WTC11 (cell line): ENCODE results near the gene CD22. TPM values are rescaled to one million over a fixed set of nuclear protein-coding genes. Genes with fewer than 3 reads are reported as not detected.

ENCODE experiments used
- ATAC-seq: fragments of 200-7000 bp; cut with Tn5 transposase; 2 replicates; pipeline ENCODE4 v1.10.0; 2021; ENCODE audit warnings: mild to moderate bottlenecking, moderate library complexity
- CTCF ChIA-PET: fragments of 300-600 bp; sonication (Branson Sonifier 250); formaldehyde crosslinking; loops from one replicate; lab custom pipeline; 2021; ENCODE audit warnings: antibody characterized with exemption; lab: Charles Lee
- POLR2A ChIA-PET: fragments of 350-600 bp; sonication (Branson Sonifier 250); formaldehyde crosslinking; loops from one replicate; lab custom pipeline; 2021; ENCODE audit warnings: antibody characterized with exemption; lab: Charles Lee
- DNase-seq: peaks from one replicate; pipeline ENCODE4 v3.0.0; 2021; ENCODE audit warnings: low spot score
- H3K27ac Mint-ChIP-seq: 2 replicates; pipeline ENCODE4 v1.8.0; 2021; ENCODE audit warnings: mixed read lengths
- H3K27me3 Mint-ChIP-seq: 2 replicates; pipeline ENCODE4 v1.8.0; 2021; ENCODE audit warnings: low read depth, mild to moderate bottlenecking, moderate library complexity, mixed read lengths
- H3K36me3 Mint-ChIP-seq: 2 replicates; pipeline ENCODE4 v1.8.0; 2021; ENCODE audit warnings: mixed read lengths
- H3K4me1 Mint-ChIP-seq: 2 replicates; pipeline ENCODE4 v1.8.0; 2022; ENCODE audit warnings: mixed read lengths
- H3K4me3 Mint-ChIP-seq: 2 replicates; pipeline ENCODE4 v1.8.0; 2021; ENCODE audit warnings: mild to moderate bottlenecking, moderate library complexity, mixed read lengths
- H3K9me3 Mint-ChIP-seq: 2 replicates; pipeline ENCODE4 v1.8.0; 2021; ENCODE audit warnings: mixed read lengths
- ETV6 ChIP-seq: sonication (generic); formaldehyde crosslinking; IDR thresholded peaks from 2 replicates; pipeline ENCODE4 v1.8.1; 2022; ENCODE audit warnings: mild to moderate bottlenecking, missing genetic modification reagents
- GTF2I ChIP-seq: fragments of 250-450 bp; sonication (Bioruptor Pico); conservative IDR thresholded peaks from 2 replicates; pipeline ENCODE4 v1.4.0; 2021; ENCODE audit warnings: mild to moderate bottlenecking
- JUN ChIP-seq: sonication (generic); formaldehyde crosslinking; IDR thresholded peaks from 2 replicates; pipeline ENCODE4 v1.8.0; 2023; ENCODE audit warnings: mild to moderate bottlenecking, missing genetic modification reagents
- MYBL2 ChIP-seq: sonication (generic); formaldehyde crosslinking; IDR thresholded peaks from 2 replicates; pipeline ENCODE4 v1.8.1; 2023; ENCODE audit warnings: mild to moderate bottlenecking, moderate library complexity, missing genetic modification reagents
- OVOL2 ChIP-seq: fragments of 250-450 bp; sonication (Bioruptor Pico); IDR thresholded peaks from 2 replicates; pipeline ENCODE4 v1.9.0; 2021; ENCODE audit warnings: mild to moderate bottlenecking, borderline replicate concordance
- TCF7 ChIP-seq: sonication (generic); formaldehyde crosslinking; IDR thresholded peaks from 2 replicates; pipeline ENCODE4 v1.8.0; 2022; ENCODE audit warnings: mild to moderate bottlenecking, low read depth, missing genetic modification reagents, moderate library complexity
- TEAD1 ChIP-seq: sonication (generic); formaldehyde crosslinking; IDR thresholded peaks from 2 replicates; pipeline ENCODE4 v1.8.0; 2022; ENCODE audit warnings: mild to moderate bottlenecking, missing genetic modification reagents
- TEAD4 ChIP-seq: sonication (generic); formaldehyde crosslinking; IDR thresholded peaks from 2 replicates; pipeline ENCODE4 v1.8.0; 2022; ENCODE audit warnings: mild to moderate bottlenecking, missing genetic modification reagents
- ZNF317 ChIP-seq: sonication (generic); formaldehyde crosslinking; IDR thresholded peaks from 2 replicates; pipeline ENCODE4 v1.8.1; 2023; ENCODE audit warnings: low read depth, mild to moderate bottlenecking, moderate library complexity, missing genetic modification reagents, borderline replicate concordance
- total RNA-seq: library from RNA; stranded (reverse); gene quantifications from 3 replicates; pipeline ENCODE4 v1.2.3, GENCODE V29; 2021
- TF ChIP-seq, protein P1 (sequence below): sonication (generic); formaldehyde crosslinking; IDR thresholded peaks from 2 replicates; pipeline ENCODE4 v1.8.1; 2023; ENCODE audit warnings: mild to moderate bottlenecking, moderate library complexity, missing genetic modification reagents
- TF ChIP-seq, protein P2 (sequence below): sonication (generic); formaldehyde crosslinking; IDR thresholded peaks from 2 replicates; pipeline ENCODE4 v1.8.1; 2023; ENCODE audit warnings: mild to moderate bottlenecking, missing genetic modification reagents, borderline replicate concordance
- TF ChIP-seq, protein P3 (sequence below): sonication (generic); formaldehyde crosslinking; IDR thresholded peaks from 2 replicates; pipeline ENCODE4 v1.8.1; 2023; ENCODE audit warnings: mild to moderate bottlenecking, missing genetic modification reagents, moderate library complexity
- TF ChIP-seq, protein P4 (sequence below): fragments of 250-450 bp; sonication (Bioruptor Pico); IDR thresholded peaks from 2 replicates; pipeline ENCODE4 v1.9.0; 2021; ENCODE audit warnings: mild to moderate bottlenecking
- TF ChIP-seq, protein P5 (sequence below): fragments of 250-450 bp; sonication (Bioruptor Pico); IDR thresholded peaks from 2 replicates; pipeline ENCODE4 v1.9.0; 2021; ENCODE audit warnings: mild to moderate bottlenecking, borderline replicate concordance
- TF ChIP-seq, protein P6 (sequence below): sonication (generic); formaldehyde crosslinking; IDR thresholded peaks from 2 replicates; pipeline ENCODE4 v1.8.0; 2022; ENCODE audit warnings: mild to moderate bottlenecking, missing genetic modification reagents
- TF ChIP-seq, protein P7 (sequence below): sonication (generic); formaldehyde crosslinking; IDR thresholded peaks from 2 replicates; pipeline ENCODE4 v1.8.0; 2023; ENCODE audit warnings: mild to moderate bottlenecking, missing genetic modification reagents
- TF ChIP-seq, protein P8 (sequence below): sonication (generic); formaldehyde crosslinking; IDR thresholded peaks from 2 replicates; pipeline ENCODE4 v1.8.1; 2022; ENCODE audit warnings: mild to moderate bottlenecking, moderate library complexity, missing genetic modification reagents

Gene CD22
- total RNA-seq, 1 experiment from 2014 or later, result 0.28 TPM

DNA sequence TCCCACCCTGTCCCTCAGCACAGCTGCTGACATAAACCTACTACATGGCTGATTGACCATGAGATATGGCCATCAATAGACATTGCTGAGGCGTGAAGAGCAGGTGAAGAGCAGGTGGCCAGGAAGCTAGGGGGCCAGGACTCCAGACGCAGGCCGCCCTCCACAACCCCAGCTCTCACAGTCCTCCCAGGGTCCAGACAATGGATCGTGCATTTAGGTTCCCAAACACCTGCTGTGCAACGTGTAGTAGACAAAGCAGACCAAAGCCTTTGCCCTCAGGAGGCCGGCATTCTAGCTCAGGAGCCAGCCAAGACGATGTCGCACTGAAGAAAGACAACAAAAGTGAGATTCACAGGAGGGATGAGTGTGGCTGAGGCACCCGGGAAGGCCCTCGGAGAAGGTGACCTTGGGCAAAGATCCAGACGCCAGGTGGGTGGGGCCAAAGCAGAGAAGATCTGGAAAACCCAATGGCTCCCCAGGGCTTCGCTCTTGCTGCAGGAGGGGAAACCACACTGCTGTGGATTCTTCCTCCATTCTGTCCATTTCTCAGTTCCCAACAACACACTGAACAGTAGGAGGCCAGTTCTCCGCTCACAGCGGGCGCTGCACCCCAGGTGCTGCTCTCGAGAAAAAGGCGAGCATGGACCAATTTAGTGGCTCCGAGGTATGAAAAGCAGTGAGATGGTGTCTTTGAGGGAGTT is 20.1 kb downstream of the CD22 start:
- no peaks in the 10 kb centered on the region for H3K9me3 Mint-ChIP-seq
- TF ChIP-seq, protein P1, sequence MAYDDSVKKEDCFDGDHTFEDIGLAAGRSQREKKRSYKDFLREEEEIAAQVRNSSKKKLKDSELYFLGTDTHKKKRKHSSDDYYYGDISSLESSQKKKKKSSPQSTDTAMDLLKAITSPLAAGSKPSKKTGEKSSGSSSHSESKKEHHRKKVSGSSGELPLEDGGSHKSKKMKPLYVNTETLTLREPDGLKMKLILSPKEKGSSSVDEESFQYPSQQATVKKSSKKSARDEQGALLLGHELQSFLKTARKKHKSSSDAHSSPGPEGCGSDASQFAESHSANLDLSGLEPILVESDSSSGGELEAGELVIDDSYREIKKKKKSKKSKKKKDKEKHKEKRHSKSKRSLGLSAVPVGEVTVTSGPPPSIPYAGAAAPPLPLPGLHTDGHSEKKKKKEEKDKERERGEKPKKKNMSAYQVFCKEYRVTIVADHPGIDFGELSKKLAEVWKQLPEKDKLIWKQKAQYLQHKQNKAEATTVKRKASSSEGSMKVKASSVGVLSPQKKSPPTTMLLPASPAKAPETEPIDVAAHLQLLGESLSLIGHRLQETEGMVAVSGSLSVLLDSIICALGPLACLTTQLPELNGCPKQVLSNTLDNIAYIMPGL, result no peak
- no peak for TF ChIP-seq TEAD4
- TF ChIP-seq, protein P2, sequence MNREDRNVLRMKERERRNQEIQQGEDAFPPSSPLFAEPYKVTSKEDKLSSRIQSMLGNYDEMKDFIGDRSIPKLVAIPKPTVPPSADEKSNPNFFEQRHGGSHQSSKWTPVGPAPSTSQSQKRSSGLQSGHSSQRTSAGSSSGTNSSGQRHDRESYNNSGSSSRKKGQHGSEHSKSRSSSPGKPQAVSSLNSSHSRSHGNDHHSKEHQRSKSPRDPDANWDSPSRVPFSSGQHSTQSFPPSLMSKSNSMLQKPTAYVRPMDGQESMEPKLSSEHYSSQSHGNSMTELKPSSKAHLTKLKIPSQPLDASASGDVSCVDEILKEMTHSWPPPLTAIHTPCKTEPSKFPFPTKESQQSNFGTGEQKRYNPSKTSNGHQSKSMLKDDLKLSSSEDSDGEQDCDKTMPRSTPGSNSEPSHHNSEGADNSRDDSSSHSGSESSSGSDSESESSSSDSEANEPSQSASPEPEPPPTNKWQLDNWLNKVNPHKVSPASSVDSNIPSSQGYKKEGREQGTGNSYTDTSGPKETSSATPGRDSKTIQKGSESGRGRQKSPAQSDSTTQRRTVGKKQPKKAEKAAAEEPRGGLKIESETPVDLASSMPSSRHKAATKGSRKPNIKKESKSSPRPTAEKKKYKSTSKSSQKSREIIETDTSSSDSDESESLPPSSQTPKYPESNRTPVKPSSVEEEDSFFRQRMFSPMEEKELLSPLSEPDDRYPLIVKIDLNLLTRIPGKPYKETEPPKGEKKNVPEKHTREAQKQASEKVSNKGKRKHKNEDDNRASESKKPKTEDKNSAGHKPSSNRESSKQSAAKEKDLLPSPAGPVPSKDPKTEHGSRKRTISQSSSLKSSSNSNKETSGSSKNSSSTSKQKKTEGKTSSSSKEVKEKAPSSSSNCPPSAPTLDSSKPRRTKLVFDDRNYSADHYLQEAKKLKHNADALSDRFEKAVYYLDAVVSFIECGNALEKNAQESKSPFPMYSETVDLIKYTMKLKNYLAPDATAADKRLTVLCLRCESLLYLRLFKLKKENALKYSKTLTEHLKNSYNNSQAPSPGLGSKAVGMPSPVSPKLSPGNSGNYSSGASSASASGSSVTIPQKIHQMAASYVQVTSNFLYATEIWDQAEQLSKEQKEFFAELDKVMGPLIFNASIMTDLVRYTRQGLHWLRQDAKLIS (CRISPR knock-in tag), result no peak
- TF ChIP-seq, protein P3, sequence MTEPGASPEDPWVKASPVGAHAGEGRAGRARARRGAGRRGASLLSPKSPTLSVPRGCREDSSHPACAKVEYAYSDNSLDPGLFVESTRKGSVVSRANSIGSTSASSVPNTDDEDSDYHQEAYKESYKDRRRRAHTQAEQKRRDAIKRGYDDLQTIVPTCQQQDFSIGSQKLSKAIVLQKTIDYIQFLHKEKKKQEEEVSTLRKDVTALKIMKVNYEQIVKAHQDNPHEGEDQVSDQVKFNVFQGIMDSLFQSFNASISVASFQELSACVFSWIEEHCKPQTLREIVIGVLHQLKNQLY, result no peak
- TF ChIP-seq, protein P4, sequence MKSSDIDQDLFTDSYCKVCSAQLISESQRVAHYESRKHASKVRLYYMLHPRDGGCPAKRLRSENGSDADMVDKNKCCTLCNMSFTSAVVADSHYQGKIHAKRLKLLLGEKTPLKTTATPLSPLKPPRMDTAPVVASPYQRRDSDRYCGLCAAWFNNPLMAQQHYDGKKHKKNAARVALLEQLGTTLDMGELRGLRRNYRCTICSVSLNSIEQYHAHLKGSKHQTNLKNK (CRISPR knock-in tag), result no peak
- TF ChIP-seq JUN (CRISPR knock-in tag), result no peak
- TF ChIP-seq TCF7 (CRISPR knock-in tag), result no peak
- no peak for TF ChIP-seq GTF2I (CRISPR knock-in tag)
- no peak for TF ChIP-seq MYBL2
- TF ChIP-seq, protein P5, sequence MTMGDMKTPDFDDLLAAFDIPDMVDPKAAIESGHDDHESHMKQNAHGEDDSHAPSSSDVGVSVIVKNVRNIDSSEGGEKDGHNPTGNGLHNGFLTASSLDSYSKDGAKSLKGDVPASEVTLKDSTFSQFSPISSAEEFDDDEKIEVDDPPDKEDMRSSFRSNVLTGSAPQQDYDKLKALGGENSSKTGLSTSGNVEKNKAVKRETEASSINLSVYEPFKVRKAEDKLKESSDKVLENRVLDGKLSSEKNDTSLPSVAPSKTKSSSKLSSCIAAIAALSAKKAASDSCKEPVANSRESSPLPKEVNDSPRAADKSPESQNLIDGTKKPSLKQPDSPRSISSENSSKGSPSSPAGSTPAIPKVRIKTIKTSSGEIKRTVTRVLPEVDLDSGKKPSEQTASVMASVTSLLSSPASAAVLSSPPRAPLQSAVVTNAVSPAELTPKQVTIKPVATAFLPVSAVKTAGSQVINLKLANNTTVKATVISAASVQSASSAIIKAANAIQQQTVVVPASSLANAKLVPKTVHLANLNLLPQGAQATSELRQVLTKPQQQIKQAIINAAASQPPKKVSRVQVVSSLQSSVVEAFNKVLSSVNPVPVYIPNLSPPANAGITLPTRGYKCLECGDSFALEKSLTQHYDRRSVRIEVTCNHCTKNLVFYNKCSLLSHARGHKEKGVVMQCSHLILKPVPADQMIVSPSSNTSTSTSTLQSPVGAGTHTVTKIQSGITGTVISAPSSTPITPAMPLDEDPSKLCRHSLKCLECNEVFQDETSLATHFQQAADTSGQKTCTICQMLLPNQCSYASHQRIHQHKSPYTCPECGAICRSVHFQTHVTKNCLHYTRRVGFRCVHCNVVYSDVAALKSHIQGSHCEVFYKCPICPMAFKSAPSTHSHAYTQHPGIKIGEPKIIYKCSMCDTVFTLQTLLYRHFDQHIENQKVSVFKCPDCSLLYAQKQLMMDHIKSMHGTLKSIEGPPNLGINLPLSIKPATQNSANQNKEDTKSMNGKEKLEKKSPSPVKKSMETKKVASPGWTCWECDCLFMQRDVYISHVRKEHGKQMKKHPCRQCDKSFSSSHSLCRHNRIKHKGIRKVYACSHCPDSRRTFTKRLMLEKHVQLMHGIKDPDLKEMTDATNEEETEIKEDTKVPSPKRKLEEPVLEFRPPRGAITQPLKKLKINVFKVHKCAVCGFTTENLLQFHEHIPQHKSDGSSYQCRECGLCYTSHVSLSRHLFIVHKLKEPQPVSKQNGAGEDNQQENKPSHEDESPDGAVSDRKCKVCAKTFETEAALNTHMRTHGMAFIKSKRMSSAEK (CRISPR knock-in tag), result no peak
- TF ChIP-seq, protein P6, sequence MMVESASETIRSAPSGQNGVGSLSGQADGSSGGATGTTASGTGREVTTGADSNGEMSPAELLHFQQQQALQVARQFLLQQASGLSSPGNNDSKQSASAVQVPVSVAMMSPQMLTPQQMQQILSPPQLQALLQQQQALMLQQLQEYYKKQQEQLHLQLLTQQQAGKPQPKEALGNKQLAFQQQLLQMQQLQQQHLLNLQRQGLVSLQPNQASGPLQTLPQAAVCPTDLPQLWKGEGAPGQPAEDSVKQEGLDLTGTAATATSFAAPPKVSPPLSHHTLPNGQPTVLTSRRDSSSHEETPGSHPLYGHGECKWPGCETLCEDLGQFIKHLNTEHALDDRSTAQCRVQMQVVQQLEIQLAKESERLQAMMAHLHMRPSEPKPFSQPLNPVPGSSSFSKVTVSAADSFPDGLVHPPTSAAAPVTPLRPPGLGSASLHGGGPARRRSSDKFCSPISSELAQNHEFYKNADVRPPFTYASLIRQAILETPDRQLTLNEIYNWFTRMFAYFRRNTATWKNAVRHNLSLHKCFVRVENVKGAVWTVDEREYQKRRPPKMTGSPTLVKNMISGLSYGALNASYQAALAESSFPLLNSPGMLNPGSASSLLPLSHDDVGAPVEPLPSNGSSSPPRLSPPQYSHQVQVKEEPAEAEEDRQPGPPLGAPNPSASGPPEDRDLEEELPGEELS (CRISPR knock-in tag), result no peak
- no peak for TF ChIP-seq TEAD1 (CRISPR knock-in tag)
- no peak for TF ChIP-seq ETV6 (CRISPR knock-in tag)
- TF ChIP-seq, protein P7, sequence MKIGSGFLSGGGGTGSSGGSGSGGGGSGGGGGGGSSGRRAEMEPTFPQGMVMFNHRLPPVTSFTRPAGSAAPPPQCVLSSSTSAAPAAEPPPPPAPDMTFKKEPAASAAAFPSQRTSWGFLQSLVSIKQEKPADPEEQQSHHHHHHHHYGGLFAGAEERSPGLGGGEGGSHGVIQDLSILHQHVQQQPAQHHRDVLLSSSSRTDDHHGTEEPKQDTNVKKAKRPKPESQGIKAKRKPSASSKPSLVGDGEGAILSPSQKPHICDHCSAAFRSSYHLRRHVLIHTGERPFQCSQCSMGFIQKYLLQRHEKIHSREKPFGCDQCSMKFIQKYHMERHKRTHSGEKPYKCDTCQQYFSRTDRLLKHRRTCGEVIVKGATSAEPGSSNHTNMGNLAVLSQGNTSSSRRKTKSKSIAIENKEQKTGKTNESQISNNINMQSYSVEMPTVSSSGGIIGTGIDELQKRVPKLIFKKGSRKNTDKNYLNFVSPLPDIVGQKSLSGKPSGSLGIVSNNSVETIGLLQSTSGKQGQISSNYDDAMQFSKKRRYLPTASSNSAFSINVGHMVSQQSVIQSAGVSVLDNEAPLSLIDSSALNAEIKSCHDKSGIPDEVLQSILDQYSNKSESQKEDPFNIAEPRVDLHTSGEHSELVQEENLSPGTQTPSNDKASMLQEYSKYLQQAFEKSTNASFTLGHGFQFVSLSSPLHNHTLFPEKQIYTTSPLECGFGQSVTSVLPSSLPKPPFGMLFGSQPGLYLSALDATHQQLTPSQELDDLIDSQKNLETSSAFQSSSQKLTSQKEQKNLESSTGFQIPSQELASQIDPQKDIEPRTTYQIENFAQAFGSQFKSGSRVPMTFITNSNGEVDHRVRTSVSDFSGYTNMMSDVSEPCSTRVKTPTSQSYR, result no peak
- TF ChIP-seq, protein P8, sequence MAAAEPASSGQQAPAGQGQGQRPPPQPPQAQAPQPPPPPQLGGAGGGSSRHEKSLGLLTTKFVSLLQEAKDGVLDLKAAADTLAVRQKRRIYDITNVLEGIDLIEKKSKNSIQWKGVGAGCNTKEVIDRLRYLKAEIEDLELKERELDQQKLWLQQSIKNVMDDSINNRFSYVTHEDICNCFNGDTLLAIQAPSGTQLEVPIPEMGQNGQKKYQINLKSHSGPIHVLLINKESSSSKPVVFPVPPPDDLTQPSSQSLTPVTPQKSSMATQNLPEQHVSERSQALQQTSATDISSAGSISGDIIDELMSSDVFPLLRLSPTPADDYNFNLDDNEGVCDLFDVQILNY (CRISPR knock-in tag), result no peak
- no peak for TF ChIP-seq OVOL2 (CRISPR knock-in tag)
- no peak for TF ChIP-seq ZNF317 (CRISPR knock-in tag)
- ATAC-seq (no peak), DNase-seq (no peak)
- no peak overlapping the region for H3K4me3 Mint-ChIP-seq
- H3K27ac Mint-ChIP-seq, result no peak overlapping the region
- H3K36me3 Mint-ChIP-seq, result no peaks in the 10 kb centered on the region
- no peaks in the 10 kb centered on the region for H3K27me3 Mint-ChIP-seq
- H3K4me1 Mint-ChIP-seq, result peaks cover 7% of the 10 kb centered on the region
- ChIA-PET CTCF (interaction anchor here (0.8 kb wide), 1 partner anchor 147 kb away, joined by 3 read pairs; no protein-coding TSS in a partner anchor), POLR2A (no interaction called here)
